ENCODE results near the gene YARS2.
"Not testable (repeated sequence)": the region's sequence is repeated elsewhere in the genome, so short reads cannot be mapped to it uniquely, and the experiment has no call there.

The YARS2 gene

DNA sequence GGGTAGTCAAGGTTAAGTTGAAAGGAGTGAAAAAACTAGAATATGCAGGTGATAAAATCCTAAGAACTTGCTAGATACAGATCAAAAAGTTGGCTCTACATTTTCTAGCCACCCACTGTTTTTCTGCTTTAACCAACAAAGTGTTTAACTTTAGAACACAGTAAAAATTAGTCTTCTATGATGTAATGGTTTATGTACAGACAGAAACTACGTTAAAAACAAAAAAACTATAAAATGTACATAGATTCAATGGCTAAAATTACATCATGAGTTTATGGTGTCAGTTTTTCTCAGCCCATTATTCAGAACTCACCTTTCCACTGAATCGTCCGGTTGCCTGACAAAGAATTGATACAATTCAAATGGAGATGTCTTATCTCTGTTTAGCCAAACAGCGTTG, 2.1 kb downstream of the YARS2 start:
- FAIRE-seq (no peak), DNase-seq (ENCODE audit: low spot score) (no peak)

DNA sequence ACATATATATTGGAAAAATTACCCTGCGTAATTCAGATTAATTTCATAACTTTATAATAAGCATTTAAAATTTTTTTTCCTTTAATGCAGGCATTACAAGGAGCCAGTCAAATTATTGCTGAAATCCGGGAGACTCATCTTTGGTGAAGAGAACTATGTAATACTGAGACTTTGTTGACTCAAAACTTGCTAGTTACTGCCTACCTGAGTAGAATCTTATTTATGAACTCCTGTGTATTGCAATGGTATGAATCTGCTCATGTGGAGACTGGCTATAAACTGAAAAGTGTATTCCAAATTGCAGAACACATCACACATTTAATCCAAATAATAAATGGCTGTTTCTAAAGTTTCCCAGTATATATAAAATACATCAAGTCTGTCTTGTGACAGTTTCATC, 12.4 kb downstream of the YARS2 start:
- DNase-seq (ENCODE audit: low spot score) (no peak), FAIRE-seq (no peak)

DNA sequence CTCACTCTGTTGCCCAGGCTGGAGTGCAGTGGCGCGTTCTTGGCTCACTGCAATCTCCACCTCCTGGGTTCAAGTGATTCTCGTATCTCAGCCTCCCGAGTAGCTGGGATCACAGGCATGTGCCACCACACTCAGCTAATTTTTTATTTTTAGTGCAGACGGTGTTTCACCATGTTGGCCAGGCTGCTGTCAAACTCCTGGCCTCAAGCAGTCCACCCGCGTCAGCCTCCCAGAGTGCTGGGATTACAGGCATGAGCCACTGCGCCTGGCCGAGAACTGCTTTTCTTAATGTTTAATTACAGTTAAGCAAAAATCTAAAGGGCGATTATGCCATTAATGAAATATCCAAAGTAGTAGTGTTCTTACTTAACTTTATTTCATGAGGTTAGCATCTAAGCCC, 13.6 kb downstream of the YARS2 start:
- DNase-seq (ENCODE audit: low spot score) (no peak), FAIRE-seq (no peak)

DNA sequence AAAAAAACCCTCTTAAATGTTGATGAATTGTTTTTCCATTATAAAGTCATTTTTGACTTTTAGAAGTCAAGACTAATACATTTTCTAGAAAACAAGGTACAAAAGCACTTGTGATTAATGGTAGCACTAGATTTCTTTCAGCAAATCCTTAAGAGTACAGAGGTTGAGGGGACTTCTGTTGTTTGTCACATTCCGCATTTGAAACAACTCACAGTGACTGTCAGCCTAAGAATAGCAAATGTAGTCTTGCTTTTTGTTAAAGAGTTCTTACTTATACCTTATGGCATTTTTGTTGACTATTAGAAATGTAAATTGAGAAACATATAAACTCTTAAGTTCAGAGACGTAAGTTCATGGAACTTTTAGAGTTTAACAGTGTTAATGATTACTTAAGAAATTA, 16.4 kb downstream of the YARS2 start:
- DNase-seq (ENCODE audit: low spot score) (no peak), FAIRE-seq (no peak)

DNA sequence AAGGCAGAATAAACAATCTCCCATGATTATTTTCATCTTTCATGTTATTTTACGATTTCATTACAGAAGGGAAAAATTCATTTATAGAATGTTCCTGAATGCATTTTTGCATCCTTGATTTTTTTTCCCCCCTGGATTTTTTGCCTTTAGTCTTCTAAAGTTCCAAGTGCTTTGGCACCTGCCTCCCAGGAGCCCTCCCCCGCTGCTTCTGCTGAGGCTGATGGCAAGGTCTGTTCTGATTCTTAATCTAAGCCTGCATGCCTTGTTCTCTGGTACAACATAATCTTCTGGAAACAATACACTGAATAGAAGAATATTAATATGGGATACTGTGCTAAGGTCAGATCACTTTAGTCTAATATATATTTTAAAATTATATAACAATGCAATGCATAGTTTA, 18.0 kb downstream of the YARS2 start:
- FAIRE-seq (no peak), DNase-seq (ENCODE audit: low spot score) (no peak)

DNA sequence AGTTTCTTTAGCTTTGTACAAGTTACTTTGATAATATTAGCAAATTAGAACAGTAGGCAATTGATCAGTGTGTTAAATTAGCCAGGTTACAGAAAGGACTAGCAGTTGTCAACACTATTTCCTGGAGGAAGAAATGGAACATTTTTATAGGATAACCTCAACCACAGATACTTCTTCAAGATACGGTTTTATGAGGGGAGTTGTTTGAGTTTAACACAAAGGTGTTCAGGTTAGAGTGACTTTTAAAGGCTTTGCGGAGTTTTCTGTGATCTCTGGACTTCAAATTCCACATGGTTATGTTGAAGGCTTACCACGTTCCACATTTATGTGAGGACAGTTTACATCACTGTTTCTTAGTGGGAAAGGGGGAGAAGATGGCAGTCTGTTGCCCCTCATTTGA, 19.3 kb downstream of the YARS2 start:
- DNase-seq (ENCODE audit: low spot score): no peak
- FAIRE-seq: no peak

DNA sequence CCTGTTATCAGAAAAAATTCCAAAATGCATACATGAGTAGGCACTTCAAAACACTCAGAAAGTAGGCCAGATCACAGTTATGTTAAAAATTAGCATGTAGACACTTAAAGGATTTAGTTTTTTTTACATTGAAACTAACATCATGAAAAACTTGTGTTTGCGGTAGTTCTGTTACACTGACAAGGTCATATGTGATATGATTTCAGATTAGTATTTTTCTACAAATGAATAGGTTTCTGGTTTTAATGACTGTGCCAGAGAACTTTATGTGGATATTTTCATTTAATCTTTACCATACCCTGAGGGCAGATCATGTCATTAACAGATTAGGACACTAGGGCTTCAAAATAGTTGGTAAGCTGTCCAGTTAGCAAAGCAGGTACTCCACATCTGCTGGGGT, 20.7 kb downstream of the YARS2 start:
- no peak for FAIRE-seq
- DNase-seq (ENCODE audit: low spot score): no peak

DNA sequence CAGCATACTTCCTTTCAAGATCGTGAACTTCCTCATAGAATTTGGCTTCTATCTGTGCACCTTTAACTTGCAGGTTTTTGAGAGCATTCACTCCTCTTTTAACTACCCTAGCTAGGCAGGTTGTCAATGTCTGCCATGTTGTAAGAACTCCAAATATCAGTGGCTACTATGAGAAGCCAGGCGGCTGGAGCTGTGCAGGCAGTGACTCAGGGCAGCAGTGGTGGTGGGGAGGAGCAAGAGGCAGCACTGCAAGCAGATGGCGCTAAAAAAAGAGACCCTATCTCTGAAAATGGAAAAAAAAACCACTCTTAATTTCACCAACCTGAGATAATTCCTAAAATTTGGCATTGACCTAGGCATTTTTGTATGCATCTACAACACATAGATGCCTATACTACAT, 28.5 kb downstream of the YARS2 start:
- FAIRE-seq (no peak), DNase-seq (ENCODE audit: low spot score) (no peak)

DNA sequence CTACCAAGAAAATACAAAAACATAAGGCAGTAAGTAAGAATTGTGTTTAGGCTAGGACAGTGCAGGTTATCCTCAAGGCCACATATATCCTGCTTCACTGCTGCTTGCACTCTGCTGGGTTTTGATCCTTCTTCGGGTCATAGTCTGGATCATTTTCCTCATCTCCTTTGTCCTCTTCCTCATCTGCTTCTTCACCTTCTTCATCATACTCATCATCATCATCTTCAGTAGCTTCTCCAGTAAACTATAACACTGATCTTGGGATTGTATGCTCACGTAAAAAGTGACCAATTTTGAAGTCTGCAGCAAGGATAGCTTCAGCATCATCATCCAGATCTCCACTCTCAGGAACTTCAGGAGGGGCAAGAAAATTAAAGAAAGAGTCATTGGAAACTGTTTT, 29.4 kb downstream of the YARS2 start:
- FAIRE-seq (no peak), DNase-seq (ENCODE audit: low spot score) (no peak)

DNA sequence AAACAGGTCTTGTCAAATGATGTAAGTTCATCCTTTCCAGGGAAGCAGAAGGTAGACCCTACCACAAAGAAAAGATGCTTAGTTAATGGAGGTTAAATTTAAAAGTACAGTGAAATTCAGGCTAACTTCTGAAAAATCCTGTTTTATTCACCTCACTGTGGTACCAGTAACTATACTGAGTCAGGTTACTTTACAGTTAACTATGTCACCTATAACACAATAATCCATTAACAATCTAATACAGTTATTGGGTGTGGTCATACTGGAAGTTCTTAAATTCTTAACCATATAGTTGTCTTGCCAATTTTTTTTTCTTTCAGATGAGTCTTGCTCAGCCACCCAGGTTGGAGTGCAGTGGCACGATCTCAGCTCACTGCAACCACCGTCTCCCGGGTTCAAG, 30.4 kb downstream of the YARS2 start:
- FAIRE-seq; DNase-seq (ENCODE audit: low spot score): not testable (repeated sequence)

DNA sequence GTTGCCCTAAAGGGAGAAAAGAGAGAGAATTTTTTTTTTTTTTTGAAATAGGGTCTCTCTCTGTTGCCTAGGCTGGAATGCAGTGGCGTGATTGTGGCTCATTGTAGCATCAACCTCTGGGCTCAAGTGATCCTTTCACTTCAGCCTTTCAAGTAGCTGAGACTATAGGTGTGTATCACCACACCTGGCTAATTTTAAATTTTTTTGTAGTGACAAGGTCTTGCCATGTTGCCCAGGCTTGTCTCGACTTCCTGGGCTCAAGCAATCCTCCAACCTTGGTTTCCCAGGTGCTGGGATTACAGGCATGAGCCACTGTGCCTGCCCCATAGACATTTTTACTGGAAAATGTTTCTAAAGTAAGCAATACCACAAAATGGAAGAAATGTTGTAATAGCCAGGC, 36.8 kb downstream of the YARS2 start:
- DNase-seq (ENCODE audit: low spot score) (no peak), FAIRE-seq (no peak)

DNA sequence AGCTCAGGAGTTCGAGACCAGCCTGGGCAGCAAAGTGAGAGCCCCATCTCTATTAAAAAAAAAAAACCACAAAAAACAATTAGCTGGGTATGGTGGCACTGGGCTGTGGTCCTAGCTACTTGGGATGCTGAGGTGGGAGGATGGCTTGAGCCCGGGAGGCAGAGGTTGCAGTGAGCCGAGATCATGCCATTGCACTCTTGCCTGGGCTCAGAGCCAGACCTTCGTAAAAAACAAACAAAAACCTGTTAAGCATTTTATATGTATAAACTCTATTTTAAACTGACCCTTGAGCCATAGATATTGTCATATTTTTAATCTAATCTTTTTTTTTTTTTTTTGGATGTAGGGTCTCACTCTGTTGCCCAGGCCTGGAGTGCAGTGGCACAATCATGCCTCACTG, 40.9 kb downstream of the YARS2 start:
- DNase-seq (ENCODE audit: low spot score): no peak
- no peak for FAIRE-seq

DNA sequence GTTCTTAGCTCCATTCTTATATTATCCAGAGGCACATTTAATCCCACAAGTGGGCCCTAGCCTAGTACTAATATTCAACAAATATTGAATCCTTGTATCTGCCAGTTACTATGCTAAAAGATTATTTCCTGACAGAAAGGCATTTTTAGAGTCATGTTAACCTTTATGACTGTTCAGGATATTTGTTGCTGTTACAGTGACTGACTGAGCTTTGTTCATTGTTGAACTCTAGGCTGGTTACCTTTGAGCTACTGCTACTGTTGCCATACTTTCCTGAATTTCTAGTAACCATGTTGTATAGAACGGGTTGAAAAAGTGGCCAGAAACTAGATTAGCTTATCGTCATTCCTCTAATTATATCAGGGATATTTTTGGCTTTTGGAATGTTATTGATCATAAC, 46.8 kb downstream of the YARS2 start:
- DNase-seq (ENCODE audit: low spot score) (no peak), FAIRE-seq (no peak)

DNA sequence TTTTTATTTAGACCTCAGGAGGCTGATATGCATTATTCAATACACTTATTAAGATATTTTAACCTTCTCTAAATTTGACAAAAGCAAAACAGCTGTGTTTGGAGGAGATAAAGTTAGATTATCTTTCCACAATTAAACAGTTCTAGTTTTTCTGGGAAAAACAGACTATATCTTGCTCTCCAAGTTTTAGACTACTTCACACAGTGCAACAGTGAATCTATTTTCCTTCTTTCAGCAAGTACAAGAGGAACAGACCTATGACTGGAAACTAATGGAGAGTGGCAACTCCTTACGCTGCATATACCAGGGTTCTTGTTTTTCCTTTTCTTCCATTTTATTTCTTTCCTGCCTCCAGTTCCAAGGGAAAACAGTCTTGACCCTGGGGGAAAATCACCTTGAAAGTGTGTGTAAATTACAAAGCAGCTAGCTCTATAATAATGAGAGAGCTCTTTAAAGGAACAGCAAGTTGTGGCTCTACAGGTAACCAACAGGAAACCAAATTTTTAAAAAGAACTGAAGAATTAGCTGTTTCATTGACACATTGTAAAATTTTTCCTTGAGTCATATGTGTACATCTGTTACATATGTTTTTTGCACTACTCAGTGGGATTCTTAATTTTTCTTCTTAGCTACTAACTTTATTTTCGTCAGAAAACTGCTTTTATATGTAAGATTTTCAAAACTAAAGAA, 49.2 kb downstream of the YARS2 start:
- FAIRE-seq: no peak

DNA sequence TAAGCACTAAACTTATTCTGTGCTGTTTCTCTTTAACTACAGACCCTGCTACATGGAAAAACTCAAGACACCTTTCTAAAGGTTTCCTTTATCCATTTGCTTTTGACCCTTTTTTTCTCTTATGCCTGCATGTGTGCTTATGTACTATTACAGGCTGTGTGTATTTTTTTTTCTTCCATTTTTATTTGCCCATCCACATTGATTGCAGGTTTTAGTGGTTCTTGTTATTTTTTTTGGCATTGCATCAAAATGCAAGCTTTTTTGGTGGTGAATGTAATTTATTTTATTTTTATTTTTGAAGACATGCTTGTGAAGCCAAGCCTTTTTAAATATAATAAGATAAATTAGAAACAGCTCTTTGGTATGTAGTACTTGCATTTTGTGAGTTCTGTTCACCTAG, 49.9 kb downstream of the YARS2 start:
- FAIRE-seq (no peak), DNase-seq (ENCODE audit: low spot score) (no peak)

More for the DNA sequence above, 49.2 kb downstream of the YARS2 start:
- DNase-seq (ENCODE audit: low spot score): no peak

DNA sequence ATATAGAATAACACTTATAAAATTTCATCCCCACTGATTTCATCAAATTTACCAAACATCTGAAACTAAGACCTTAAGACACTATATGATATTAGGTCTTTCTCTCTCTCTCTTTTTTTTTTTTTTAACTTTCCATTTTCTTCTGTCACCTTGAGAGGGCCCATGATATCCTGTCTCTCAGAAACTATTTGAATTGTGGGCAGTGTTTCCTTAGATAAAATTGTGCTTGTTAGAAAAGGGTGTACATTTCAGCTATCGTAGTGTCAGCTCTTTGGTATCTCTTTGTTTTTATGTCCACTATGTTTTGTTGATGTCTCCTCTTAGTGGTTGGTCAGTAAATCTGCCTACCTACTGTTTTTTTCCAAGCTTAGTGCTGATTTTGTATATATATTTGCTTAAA, 52.8 kb downstream of the YARS2 start:
- no peak for DNase-seq (ENCODE audit: low spot score)

DNA sequence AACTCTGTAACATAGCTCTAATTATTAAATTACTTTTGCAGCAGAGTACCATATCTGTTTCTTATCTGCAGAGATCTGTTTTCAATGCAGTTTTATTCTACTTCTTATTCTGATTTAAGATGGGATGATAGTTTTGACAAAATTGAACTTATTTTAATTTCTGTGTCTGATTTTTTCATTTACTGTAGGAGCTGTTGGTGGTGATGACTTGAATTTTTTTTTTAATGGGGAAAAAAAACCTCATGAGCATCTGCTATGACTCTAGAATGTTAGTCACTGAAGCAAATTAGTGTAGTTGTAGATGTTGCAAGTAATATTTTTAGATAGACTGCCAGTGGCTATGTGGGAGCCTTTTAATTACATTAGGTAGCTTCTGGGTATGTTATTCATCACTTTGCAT, 53.2 kb downstream of the YARS2 start:
- no peak for DNase-seq (ENCODE audit: low spot score)
- FAIRE-seq: no peak

More for the DNA sequence above, 52.8 kb downstream of the YARS2 start:
- FAIRE-seq: no peak

DNA sequence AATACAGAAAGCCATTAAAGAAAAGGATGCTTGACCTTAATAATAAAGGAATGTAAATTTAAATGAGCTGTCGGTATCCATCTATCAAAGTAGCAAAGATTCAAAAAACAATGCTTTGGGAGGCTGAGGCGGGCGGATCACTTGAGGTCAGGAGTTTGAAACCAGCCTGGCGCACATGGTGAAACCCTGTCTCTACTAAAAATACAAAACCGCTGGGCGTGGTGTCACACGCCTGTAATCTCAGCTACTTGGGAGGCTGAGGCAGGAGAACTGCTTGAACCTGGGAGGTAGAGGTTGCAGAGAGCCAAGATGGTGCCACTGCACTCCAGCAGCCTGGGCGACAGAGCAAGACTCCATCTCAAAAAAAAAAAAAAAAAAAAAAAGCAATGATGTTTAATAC, 56.3 kb downstream of the YARS2 start:
- not testable (repeated sequence) for FAIRE-seq; DNase-seq (ENCODE audit: low spot score)

DNA sequence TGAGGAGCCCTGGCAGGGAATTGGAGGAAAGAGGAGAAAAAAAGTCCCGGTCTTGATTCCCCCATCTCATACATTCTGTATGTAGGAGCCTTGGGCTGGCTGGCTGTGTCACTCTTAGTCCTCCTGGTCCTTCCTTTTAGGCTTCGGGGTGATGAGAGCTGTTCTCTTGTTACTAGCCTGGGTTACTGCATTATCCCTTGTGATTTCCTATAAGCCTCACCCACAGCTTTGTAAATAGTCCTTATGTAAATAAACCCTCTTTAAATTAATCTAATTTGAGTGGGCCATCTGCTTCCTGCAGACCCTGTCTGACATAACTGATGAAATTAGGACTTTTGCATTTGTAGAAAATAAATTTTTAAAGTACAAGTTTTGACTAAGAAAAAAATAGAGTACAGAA, 57.4 kb downstream of the YARS2 start:
- DNase-seq (ENCODE audit: low spot score) (no peak), FAIRE-seq (no peak)

DNA sequence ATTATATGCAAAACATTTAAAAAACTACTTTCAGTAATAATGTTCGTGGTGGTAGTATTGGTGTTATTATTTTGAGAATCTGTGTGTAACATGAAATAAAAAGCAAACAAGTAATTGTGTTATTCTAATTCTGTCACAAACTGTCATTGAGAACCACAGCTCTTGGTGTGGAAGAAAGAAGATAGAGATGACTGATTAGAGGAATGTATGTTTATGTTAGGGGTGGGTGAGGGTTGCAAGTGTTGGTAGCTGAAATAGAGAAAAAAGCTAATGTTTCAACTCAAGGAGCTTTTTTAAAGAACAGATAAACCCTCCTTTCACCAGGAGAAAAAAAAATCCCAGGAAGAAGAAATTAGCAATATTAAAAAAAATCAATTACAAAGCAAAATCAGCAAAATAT, 58.3 kb downstream of the YARS2 start:
- DNase-seq (ENCODE audit: low spot score) (no peak), FAIRE-seq (no peak)

Measured in urothelium cell line (cell line).